GM12875 (cell line): ENCODE measurements around the gene TBC1D2.

Source experiments
- H3K4me3 ChIP-seq: one replicate; pipeline ENCODE4 v1.5.1; 2011; ENCODE audit warnings: low read depth, low read length, control low read depth
- CTCF ChIP-seq: IDR thresholded peaks from 2 replicates; pipeline ENCODE4 v1.5.1; 2011; ENCODE audit warnings: low read depth, mild to moderate bottlenecking, control low read depth, inconsistent platforms, low read length, moderate library complexity, borderline replicate concordance; ENCODE audit not compliant: insufficient read depth

Gene TBC1D2

DNA sequence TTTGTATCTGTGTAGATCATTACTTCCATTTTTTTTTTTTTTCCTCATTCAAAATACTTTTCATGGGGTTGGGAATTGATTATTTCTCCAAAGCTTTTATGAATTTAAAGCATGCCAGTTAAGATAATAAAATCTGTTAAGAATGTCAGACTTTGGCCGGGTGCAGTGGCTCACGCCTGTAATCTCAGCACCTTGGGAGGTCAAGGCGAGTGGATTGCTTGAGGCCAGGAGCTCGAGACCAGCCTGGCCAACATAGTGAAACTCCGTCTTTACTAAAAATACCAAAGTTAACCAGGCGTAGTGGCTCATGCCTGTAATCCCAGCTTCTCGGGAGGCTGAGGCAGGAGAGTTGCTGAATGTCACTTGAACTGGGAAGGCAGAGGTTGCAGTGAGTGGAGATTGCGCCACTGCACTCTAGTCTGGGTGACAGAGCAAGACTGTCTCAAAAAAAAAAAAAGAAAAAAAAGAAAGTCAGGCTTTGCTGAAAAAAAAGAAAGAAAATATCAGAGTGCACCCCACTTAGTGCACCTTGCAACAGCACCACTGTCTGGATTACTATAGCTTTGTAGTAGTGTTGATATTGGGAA is 18.5 kb downstream of the TBC1D2 start:
- no peak for TF ChIP-seq CTCF
- H3K4me3 ChIP-seq, result no peak overlapping the region

DNA sequence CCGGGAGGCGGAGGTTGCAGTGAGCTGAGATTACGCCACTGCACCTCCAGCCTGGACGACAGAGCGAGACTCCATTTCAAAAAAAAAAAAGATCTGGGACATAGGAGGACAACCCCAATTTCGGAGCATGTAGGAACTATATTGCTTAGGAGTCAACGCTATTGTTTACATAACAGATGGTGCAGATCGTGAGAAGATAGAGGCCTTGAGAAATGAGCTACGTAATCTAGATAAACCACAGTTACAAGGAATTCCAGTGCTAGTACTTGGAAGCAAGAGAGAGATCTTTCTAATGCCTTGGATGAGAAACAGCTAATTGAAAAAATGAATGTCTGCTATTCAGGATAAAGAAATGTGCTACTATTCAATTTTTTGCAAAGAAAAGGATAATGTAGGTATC is 20.3 kb downstream of the TBC1D2 start:
- H3K4me3 ChIP-seq, result no peak overlapping the region
- TF ChIP-seq CTCF, result no peak

DNA sequence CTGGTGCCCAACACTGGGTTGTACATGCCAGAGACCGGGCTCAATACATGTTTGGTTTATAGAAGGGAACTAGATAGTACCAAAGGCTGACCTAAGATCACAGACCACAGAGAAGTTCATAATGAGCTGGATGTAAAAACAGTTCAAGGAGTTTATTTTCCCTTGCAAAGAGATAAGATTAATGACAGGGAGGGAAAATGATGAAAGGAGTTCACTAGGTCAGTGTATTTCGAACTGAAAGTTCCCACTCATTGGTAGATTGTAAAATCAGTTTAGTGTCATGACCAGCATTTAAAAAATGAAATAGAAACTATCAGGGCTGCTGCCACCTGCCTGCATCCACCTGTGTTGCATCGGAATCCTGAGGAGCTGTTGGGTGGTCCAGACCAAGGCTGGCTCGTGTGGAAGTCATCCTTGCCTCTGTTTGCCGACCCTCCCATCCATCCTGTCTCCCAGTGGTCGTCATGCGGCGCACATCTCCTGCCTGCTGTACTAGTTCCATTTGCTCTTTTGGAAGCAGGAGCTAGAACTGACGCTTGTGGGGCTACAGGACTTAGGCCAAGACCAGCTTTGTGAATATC is 21.1 kb downstream of the TBC1D2 start:
- no peak overlapping the region for H3K4me3 ChIP-seq
- TF ChIP-seq CTCF, result no peak

DNA sequence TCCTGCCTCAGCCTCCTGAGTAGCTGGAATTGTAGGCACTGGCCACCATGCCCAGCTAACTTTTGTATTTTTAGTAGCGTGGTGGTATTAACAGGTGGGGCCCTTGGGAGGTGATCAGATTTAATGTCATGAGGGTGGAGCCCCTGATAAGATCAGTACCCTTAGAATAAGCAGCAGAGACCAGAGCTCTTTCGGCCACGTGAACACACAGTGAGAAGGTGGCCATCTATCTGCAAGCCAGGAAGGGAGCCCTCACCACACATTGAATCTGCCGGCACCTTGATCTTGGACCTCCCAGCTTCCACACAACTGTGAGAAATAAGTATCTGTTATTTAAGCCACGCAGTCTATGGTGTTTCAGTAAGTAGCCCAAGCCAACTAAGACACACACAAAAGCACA is 22.5 kb downstream of the TBC1D2 start:
- TF ChIP-seq CTCF, result no peak
- no peak overlapping the region for H3K4me3 ChIP-seq

GRCh38 chr9:98231770-98232478 is 23.5 kb downstream of the TBC1D2 start:
- no peak overlapping the region for H3K4me3 ChIP-seq
- no peak for TF ChIP-seq CTCF

DNA sequence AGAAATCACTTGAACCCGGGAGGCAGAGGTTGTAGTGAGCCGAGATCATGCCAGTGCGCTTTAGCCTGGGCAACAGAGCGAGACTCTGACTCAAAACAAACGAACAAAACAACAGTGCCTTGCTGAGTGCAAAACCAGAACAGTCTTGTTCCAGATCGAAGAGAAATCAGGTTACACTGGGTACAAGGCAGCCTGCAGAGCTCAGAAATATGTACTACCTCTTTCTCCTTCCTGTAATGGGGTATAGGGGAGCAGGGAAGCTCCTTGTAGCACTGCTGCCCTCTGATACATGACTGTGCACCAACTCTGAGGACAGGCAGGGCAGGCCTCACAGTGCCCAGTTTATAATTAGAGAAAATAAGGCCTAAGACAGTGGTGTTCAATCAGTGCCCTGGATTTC is 24.7 kb downstream of the TBC1D2 start:
- H3K4me3 ChIP-seq, result no peak overlapping the region
- TF ChIP-seq CTCF, result no peak

- no peak for TF ChIP-seq CTCF
- no peak overlapping the region for H3K4me3 ChIP-seq
Measured at GRCh38 chr9:98230304-98230703, 25.1 kb downstream of the TBC1D2 start.
